IPS DF 19.7 (cell line): Measurements from ENCODE around the gene CLCN7.

Source experiments
- DNase-seq: peaks from one replicate; pipeline ENCODE4 v3.0.0-alpha.2; 2013; ENCODE audit warnings: low read depth, low spot score

The CLCN7 gene

DNA sequence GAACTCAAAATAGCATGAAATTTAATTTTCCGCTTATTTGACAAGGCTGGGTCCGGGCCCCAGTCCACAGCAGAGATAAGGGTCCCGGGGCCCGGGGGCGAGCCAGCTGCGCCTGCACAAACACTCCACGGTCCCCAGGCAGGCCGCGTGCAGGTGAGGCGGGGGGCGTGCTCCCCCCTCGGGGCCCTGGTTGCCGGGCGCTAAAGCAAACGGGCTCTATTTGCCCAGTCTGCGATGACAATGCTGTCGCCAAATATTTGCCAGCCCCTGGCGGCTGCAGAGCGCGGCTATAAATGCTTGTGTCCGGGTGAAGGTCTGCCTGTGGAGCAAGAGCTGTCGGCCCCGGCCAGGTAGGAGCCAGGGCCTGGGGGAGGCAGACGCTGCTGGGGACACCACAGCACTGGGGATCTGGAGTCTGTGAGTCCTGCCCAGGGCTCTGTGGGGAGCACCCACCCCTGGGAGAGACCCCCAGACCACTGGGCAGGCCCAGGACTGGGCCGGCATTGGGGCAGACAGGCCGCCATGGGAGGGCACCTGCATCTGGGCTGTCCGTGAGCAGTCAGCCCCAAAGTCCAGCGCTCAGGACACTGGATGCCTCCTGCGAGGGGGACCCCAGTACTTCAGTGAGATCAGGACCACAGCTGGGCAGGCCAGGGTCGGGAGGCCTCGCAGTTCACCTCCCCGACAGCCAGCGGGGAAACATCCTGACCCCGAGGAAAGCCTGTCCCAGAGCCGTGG is 43.9 kb downstream of the CLCN7 start, which contains the start of gene PERCC1:
PERCC1 (plus strand) TSS at position 320 of the 738 bp plus-strand sequence. CDS start 1,516 bp downstream, outside the sequence.
- no peak for DNase-seq

DNA sequence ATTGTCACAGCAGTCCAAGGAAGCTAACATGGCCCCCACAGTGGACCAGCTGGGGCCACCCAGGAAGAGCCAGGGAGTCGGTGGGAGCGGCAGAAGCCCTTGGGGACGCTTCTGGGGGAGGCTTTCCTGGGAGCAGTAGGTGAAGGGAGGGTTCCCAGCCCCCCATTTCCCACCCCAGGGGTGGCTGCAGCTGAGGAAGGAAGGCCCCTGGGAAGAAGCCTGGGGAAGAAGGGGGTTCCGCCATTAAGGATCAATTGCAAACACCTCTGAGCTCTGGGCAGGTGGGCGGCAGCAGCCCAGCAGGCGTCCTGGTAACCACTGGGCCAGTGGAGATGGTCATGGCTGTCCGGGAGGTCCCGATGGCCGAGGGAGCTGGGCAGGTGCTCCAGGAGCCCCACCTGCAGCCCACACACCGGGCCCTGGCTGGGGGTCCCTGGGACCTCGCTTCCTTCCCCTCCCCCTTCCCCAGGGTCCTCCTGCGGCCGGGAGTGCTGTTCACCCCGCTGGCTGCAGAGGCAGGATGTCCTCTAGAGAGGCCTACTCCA is 44.5 kb downstream of the CLCN7 start:
- no peak for DNase-seq

DNA sequence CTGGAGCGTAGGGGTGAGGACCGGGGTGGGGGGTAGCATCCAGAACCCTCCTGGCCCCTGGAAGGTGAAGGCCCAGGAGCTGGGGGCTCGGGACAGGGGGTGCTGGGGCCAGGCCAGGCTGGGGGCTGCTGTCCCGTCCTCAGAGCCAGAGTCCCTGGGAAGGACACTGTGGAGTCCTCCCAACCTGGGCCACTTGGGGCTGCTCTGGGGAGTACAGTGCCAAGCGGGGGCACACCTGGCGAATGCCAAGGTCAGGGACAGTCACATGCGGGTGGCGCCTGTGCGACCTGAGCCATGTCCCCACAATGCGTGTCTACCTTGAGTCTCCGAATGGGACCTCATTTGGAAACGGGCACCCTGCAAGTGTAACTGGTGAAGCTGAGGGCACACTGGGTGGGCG is 45.2 kb downstream of the CLCN7 start:
- DNase-seq, result no peak

DNA sequence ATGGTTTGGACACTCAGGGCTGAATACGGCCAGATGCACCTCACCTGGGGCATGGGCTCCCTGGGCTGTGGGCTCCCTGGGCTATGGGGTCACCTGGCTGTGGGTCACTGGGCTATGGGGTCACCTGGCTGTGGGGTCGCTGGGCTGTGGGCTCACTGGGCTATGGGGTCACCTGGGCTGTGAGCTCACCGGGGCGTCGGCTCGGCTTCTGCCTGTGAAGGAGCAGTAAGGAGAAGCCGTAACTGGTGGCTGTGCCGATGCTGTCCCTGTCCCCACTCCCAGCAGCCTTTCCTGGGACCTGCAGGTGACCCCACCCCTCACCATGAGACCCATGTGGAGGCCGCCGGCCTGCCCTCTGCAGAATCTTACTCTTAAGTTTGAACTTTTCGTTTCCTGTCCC is 45.8 kb downstream of the CLCN7 start:
- DNase-seq, result no peak

DNA sequence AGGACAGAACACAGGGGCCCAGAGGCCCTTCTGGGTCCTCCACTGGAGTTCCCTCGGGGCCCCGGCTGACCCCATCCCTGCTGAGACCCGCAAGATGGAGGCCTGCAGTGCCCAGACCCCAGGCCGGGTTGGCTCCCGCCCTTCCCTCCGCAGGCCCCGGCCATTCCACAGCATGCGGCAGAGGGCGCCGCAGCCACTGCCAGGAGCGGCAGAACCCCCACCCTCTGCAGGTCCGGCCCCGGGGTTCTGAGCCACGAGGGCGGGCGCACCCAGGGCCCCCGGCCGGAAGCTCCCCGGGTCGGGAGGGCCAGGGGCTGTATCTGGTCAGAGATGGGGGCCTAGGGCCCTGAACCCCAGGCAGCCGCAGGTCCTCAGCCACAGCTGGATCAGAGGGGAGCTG is 46.3 kb downstream of the CLCN7 start:
- no peak for DNase-seq

DNA sequence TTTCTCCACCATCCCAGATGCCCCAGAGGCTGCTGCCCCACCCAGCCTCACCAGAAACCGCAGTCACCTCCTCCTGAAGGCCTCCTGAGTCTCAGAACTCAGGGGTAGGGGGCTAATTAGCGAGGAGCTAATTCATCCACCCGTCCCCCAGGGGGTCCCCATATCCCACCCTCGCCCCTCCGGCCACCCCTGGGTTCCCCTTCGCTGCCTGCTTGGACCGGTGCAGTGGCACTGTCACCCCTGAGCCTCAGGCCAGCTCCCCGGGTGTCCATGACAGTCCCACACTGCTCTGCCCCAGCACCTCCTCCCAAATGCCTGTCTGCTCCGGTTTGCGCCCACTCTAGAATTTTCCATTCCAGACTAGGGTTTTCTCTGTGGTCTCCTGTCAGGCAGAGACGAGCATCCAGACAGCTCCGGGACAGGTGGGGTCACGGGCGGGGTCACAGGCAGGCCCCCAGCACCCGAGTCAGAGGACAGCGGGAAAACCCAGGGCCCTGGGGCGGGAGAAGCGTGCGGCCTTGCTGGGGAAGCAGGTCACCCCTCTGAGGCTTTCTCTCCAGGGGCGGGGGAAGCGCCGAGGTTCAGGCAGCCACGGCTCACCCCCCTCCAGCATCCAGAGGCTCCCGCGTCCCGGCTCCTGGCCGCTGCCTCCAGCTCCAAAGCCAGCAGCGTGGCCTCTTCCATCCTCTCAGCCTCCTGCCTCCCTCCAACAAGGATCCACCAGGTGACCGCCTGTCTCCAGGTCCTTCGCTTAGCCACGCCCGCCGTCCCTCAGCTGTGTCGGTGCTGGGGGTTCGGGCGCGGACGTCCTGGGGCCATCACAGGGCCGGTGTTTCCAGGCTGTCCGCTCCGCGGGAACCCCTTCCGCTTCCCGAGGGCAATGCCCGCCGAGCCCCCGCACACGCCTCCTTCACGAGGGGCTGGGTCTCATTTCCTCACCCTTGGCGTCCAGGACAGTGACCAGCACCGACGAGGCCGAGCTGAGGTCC is 47.1 kb downstream of the CLCN7 start:
- no peak for DNase-seq

DNA sequence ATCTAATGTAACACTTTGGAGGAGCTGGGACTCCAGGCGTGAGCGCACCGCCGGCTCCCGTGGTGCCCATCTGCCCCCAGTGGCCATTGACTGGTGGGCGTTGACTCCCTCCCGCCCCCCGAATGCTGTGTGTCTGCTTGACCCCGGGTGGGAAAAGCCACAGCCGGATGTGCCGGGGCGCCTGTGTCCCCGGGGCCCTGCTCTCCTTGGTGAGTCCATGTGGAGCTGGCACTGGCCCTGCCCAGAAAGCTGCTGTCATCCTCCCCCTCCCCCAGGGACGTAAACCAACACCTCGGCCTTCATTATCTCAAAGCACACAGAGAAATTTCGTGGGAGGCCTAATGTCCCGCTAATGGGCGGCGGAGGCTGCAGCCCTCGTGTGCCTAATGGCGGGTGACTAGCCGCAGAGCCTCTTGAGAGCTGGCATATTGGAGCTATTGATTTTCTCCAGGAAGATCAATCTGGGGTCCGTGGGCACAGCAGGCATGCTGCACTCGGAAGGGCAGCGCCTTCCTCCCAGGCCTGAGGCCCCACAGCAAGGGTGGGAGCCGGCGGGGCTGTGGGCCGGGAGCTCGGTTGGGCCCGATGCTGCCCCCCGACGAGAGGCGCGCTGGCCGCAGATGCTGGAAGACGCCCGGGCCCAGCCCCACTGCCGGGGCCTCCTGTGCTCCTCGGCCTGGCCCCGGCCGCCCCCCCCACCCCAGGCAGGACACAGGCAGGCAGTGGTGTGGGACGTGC is 47.9 kb downstream of the CLCN7 start:
- DNase-seq, result no peak

DNA sequence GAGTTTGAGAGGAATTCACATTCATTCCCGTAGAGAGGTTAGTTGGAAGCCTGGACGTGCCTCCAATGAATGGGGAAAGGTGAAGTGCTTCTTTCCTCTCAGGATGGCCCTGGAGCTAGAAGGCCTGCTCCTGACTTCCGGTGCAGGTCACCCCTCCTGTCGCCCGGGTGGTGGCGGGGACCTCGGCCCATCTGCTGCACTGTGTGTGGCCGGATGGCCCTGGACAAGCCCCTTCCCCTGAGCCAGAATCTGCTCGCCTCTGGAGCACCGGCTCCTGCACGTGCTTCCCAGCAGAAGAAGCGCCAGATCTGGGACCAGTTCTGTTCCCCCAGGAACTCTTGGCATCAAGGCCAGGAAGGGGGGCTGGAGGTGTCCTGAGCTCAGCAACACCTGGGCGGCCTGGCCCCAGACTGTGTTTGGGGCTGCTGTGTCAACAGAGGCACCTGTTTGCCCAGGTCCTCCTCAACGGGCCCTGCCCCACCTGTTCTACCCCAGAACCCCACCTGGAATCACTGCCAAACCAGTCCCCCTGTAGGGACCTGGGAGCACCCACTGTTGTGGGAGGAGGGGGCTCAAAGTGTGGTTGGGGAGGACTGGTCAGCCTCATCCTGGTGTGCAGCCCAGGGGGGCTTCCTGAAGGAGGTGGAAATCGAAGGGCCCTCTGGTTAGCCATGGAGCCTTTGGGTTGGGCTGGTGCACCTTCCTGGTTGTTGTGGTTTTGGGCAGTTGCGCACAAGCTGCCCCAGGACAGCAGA is 49.0 kb downstream of the CLCN7 start:
- DNase-seq, result no peak

DNA sequence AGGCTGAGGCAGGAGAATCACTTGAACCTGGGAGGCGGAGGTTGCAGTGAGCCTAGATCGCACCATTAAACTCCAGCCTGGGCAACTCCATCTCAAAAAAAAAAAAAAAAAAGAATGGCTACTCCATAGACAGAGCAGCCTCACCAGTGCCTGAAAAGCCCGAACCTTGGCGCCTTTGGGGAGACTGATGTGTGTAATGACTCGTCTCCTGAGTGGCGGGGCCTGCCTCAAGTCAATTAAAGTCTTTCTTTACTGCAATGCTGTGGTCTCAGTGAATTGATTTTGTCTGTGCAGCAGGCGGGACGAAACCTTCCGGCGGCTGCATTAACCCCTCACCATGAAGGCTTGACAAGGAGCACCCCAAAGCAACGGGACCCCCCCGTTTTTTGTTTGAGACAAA is 50.8 kb downstream of the CLCN7 start:
- no peak for DNase-seq

DNA sequence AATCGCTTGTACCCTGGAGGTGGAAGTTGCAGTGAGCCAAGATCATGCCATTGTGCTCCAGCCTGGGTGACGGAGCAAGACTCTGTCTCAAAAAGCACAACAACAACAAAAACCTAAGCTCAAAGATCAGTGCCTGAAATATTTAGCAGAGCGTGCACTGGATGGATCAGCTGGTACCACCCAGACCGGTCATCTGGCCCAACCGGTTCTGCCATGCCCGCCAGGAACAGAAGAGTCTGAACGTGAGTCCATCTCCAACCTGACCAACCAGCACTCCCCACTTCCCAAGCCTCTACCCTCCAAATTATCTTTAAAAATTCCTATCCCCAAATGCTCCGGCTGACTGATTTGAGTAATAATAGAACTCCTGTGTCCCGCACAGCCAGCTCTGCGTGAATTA is 52.8 kb downstream of the CLCN7 start:
- no peak for DNase-seq

DNA sequence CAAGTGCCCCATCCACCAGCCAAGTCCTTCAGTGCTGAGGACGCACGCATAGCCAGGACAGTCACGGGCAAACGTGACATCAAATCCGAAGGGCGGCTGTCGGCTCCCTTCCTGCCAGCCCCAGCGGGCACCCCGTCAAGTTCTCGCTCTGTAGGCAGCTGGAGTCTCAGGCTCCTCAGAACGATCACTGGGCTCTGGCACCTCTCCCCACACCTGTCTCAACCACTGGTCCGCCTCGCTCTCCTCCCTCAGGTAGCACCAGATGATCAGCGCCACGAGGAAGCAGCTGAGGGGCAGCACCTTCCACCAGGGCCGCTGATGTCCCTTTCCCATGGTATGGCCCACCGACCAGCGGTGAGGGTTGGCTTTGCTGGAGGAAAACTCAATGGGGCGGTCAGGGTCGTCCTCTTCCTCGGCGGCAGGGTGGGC is 54.7 kb downstream of the CLCN7 start:
- DNase-seq, result no peak

DNA sequence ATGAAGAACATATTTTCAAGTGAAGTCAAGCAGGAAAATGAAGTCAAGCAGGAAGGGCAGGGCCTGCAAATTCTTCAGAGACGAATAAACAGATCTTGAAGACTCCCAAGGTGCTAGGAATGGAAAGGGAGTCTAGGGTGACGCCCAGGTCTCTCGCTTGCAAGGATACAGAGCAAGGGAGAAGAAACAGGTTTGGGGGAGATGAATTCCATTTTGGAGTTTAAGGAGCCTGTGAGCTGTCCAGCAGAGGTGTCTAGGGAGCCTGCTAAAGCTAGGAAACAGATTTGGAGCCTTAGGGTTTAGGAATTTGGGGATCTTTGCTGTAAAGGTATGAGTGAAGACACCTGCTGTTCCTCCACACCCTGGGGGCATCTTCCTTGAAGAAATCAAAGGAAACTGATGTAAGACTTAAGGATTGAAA is 58.3 kb downstream of the CLCN7 start:
- no peak for DNase-seq

DNA sequence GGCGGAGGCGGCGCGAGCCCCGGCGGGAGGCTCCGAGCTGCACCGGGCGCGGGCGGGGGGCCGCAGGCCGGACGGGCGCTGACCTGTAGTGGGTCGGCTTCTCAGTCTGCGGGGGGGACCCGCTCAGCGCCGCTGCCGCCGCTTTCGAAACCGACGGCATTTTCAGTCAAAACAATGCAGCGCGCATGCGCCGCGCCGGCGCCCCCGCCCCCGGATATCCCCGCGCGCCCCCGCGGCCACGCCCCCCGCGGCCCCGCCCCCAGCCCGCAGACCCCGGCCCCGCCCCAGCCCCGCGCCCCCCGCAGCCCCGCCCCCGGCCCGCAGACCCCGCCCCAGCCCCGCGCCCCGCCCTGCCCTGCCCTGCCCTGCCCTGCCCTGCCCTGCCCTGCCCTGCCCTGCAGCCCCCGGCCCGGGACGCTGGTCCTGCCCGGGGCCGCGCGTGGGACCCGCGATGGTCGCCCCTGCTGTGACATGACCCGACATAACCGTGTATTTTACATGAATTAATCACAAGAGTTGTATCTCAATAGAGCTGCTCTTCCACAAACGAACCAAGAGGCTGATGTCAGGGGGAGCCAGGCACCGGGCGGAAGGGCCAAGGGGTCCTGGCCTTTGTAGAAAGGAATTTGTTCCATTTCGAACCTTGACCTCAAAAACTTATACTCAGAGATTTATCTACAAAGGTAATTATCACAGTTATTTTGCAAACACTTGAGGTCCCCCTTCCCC is 60.1 kb downstream of the CLCN7 start, which contains the start of gene UNKL:
UNKL (minus strand) TSS at position 173 of the 729 bp plus-strand sequence; CDS start at position 160, 13 bp downstream.
- DNase-seq, result no peak

DNA sequence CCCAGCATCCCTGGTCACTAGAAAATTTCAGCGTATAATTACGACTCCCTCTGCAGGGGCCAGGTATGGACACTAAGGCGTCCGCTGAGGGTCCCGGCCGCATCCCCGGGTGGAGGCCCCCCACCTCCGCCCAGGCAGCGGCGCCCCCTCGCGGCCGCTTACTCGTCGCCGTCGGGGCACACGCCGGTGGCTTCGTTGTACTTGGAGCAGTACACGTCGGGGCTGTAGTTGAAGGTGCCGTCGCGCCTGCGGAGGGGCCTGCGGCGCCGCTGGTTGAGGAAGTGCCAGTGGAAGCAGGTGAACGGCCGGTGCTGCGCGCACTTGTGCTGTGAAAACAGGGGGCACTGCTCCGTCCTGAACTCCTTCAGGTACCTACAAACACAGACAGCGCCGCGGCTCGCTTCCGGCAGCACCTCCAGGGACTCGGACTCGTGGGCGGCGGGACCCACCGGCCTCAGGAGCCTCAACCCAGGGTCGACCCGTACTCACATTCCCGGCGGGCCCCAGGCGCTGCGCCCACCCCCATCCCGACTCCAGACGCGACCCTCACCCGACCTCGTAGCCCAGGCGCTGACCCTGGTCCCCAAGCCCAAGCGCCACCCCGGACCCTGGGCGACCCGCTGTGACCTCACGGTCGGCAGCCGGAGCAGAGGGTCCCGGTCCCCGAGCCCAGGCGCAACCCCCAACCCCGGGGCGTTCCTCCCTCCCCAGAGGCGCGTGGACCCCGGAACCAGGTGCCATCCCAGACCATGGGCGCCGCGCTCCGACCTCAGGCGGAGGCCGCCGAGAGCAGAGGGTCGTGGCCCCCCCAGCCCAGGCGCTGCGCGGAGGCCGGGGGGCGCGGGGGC is 60.9 kb downstream of the CLCN7 start:
- no peak for DNase-seq

DNA sequence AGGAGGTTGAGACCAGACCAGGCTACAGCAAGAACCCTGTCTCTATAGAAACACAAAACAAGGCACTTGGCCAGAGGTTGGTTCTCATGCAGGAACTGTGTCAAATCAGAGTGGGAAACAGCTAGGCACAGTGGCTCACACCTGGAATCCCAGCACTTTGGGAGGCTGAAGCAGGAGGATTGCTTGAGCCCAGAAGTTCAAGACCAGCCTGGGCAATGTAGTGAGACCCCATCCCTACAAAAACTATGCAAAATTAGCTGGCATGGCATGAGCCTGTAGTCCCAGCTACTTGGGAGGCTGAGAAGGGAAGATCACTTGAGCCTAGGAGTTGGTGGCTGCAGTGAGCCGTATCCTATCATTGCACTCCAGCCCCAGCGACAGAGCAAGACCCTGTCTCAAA is 62.0 kb downstream of the CLCN7 start:
- DNase-seq, result no peak

DNA sequence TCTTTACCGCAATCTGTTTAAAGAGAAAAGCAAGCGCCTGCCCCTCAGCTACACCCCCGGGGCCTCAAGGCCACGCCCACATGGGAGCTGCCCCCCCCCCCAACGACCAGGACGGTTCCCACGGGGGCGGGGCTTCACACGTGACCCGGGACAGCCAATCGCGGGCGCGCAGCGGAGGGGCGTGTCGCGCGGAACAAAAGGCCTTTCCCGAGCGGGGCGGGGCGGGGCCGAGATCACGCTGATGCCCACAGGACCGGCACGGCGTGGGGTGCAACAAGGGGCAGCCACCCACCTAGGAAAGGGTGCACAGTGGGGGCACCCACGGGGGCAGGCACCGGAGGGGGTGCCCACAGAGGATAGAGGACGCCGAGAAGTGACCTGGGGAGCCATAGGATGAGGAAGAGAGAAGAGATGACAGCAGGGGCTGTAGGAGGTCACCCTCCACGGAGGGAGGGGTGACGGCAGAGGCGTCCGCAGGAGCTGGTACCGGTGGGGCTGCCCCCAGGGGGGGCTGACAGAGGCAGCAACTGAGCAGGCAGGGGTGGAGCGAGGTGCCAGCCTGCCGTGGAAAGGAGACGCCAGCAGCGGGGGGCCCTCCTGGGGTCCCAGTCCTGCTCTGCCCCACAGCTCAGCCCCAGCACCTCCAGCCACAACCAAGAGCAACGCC is 66.5 kb downstream of the CLCN7 start:
- DNase-seq, result no peak

DNA sequence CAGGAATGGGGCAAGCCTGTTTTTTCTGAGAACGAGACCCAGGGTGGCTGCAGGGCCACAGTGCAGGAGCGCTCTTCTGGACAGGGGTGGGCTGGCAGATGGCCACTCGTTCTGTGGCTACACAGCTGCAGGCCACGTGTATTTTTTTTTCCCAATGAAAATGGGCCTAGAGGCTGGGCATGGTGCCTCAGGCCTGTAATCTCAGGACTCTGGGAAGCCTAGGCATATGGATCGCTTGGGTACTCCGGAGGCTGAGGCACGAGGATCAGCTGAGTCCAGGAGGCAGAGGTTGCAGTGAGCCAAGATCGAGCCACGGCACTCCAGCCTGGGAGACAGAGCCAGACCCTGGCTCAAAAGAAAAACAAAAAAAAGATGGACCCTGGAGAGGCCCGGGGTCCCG is 67.1 kb downstream of the CLCN7 start:
- DNase-seq, result no peak

DNA sequence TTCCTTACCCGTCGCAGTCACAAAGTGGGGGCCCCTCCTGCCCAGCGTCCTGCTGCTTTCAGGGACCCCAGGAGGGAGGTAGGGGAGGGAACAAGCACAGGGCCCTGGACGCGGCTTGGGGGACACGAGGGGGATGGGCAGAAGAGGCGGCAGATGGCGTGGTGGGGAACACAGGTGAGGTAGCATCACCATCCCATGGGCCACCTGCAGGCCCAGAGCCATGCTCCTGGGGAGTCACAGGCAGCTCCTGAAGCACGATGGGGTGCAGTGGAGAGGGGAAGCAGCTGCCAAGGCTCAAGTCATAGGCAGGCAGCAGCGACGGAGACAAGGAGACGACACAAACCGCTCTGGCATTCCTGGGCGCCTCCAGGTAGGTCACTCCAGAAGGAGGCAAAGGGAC is 71.1 kb downstream of the CLCN7 start:
- no peak for DNase-seq

DNA sequence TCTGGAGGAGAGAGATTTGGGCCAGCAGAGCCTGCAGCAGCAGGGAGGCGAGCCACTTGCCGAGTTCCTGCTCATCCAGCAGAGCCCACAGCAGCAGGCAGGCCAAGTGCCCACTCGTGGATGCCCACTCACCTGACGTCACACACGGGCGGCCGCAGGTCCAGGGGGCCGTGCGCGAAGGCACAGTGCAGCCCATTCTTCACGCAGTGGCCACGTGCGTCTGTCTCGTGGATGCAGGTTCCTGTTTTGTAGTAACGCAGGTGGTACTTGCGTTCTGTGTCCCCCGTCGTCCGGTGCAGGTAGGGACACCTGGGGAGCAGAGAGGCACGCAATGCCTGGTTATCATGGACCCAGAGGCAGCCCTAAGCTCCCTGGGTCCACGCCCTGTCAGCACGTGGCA is 71.8 kb downstream of the CLCN7 start:
- no peak for DNase-seq
